Inferior parietal cortex (tissue), 1 donor: ENCODE measurements around the gene MUC4.
"Not testable (repeated sequence)": the region's sequence is repeated elsewhere in the genome, so short reads cannot be mapped to it uniquely, and the experiment has no call there.

ENCODE experiments used
- DNase-seq: peaks from one replicate; pipeline ENCODE4 v3.0.0-alpha.2; 2016; ENCODE audit errors: extremely low spot score

The MUC4 gene

GRCh38 chr3:195813916-195814640 lies 2.3 kb upstream of the MUC4 start:
- no peak for DNase-seq

GRCh38 chr3:195812366-195812765 lies 637 bp upstream of the MUC4 start:
- DNase-seq: no peak

DNA sequence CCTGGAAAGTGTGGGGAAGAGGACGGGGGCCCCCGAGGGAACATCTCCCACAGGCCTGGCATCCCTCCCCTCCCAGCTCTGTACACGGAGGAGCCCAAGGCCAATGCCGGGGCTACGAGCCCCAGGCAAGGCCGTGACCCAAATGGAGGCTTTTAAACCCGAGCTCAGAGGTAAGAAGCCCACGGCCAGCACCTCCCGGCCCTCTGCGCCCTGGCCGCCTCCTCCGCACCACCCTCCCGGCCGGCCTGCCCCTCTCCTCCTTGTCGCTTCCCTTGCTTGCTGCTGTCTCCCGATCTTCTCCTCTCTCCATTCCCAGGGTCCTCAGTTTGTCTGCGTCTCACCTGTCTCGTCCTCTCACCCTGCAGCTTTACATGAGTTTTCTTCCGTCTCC lies 1.3 kb downstream of the MUC4 start:
- no peak for DNase-seq

GRCh38 chr3:195809796-195810454 lies 1.8 kb downstream of the MUC4 start:
- no peak for DNase-seq

DNA sequence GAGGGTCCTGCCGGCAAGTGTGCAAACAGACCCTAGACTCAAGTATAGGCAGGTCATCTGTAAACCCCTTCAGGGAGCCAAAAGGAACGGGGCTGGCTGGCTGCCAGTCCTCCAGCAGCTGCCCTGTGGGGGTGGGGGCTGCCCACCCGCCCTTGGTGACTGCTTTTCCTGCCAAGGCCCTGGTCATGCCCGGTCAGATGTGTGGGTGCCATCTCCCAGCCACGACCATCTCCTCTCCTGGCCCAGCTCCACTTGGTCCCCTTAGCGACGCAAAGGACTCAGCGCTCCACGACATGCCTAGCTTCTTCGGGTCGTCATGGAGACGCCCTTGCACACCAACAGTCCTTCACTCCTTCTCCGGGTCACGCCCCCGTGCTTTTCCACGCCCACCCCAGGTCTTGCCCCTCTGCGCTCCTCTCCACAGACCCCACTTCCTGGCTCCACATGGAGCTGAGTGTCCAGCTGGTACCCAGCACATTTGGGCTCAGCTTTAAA lies 2.4 kb downstream of the MUC4 start:
- DNase-seq: no peak

- no peak for DNase-seq
These were observed 2.9 kb downstream of the MUC4 start for GRCh38 chr3:195808741-195809290.

GRCh38 chr3:195807681-195808121 lies 4.0 kb downstream of the MUC4 start:
- DNase-seq: no peak

DNA sequence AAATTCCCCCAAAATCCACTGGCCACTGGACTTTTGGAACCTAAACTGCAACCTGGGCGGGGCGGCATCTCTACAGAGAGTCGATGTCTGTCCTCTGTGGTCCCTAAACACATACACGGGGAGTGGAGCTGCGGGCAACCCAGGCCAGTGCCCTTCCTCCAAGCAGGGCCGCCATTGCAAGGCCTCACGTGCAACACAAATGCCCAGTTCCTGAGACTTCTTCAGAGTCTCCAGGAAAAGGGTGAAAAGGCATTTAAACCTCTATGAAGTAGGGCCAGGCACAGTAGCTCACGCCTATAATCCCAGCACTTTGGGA lies 4.9 kb downstream of the MUC4 start:
- DNase-seq: no peak

DNA sequence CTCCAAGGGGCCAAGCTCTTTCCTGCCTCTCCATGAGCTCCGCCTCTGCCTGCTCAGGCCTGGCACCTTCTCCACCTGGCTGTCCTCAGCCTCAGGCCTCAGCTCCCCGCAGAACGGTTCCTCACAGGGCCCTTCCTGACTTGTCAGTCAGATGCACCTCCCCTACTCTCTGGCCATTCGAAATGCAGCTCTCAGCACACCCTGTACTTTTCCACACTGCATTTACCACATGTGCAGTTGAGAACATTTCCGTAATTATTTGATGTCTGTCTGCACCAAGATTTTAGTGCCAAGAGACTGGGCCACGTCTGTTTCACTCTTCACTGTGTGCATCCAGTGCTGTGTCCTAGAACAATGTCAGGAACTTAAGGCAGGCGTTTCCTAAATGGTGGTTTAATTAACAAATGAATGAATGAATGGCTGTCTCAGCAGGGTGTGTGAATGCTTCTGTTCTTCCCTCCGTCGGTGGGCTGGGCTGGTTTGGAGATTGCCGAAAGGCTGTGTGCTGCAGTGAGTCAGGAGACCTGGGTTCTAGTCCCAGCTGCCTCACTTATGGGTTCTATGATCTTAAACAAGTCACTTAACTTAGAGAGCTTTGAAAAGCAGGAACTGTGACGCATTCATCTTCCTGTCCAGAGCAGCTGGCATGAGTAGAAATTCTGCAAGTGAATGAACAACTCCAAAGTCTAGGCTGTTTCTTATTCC lies 5.4 kb downstream of the MUC4 start:
- DNase-seq: no peak

DNA sequence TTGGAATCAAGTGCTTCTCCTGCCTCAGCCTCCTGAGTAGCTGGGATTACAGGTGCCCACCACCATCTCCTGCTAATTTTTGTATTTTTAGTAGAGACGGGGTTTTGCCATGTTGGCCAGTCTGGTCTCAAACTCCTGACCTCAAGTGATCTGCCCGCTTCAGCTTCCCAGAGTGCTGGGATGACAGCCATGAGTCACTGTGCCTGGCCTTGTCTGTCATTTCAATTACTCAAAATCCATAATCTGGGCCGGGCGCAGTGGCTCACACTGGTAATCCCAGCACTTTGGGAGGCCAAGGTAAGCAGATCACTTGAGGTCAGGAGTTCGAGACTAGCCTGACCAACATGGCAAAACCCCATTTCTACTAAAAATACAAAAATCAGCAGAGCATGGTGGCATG lies 6.1 kb downstream of the MUC4 start:
- DNase-seq: not testable (repeated sequence)

DNA sequence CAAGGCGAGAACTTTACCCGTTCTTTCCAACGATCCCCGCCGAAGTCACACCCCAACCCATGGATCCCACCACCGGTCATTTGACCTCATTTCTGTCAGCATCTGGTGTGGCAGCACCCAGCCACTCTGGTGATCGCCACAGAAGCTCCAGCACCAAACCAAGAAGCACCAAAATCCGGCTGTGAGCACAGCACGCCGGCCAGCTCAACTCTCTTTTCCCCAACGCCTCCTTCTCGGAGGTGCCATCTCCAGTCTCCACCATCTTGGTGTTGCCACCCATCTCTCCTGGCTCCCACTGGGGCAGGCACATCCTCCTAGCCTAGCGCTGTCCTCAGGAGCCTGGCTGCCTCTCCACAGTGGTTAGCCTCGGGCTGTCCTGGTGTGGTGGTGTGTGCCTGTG lies 6.5 kb downstream of the MUC4 start:
- no peak for DNase-seq

DNA sequence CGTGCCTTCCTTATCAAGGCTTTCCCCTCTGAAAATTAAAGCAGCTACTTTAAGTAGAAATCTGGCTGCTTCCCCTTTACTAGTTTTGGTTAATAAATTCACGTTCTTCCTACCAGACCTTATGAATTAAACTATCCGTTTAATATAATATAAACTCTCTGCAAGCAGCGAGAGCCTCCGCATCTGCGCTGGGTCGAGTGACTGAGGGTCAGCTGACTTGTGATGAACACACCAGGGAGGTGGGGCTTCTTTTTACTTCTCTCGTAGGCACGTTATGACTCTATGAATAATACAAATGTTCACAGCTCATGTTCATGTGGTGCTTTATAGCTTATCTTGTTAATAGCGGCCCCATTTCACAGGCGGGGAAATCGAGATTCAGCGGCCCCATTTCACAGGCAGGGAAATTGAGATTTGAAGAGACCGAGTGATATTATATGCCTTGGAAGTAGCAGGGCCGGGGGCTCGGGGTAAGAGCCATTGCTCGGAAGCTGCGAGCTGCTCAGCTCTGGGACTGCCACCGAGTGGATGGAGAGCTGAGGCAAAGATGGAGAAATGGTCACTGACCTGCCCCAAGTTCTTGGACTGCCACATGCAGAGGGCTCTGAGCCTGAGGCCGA lies 8.3 kb downstream of the MUC4 start:
- DNase-seq: no peak

DNA sequence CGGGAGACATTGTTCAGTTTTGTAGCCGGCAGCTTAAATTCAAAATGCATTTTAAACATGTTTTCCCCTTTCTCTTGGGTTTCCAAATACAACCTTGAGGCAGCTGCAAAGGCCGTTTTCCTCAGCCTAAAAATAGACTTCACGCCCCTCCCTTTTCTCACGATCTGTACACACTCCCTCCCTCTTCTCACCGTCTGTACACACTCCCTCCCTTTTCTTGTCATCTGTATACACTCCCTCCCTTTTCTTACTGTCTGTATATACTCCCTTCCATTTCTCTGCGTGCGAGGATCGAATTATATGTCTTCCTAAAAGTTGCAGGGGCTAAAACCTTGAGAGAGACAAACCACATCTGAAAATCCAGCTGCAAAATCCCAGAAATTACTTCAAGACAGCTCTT lies 8.9 kb downstream of the MUC4 start:
- DNase-seq: no peak

DNA sequence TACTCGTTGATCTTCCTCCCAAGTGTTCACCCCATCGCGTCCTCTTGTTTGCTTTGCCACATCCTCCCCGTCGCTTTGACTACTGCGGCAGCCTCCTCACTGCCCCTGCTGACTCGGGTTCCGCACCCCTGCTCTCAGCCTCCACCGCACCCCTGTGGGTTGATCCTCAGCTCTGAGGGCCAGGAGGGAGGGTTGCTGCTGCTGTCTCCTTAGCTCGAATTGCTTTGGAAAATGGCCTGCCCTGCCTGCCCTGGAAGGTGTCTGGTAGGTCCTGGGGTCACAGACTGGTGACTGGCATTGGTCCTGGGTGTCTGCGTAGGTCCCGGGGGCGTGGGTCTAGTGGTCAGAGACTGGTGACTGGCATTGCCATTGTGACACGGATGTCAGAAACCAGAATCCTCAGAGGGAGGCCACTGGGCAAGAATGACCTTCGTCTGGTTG lies 9.4 kb downstream of the MUC4 start:
- DNase-seq: no peak

DNA sequence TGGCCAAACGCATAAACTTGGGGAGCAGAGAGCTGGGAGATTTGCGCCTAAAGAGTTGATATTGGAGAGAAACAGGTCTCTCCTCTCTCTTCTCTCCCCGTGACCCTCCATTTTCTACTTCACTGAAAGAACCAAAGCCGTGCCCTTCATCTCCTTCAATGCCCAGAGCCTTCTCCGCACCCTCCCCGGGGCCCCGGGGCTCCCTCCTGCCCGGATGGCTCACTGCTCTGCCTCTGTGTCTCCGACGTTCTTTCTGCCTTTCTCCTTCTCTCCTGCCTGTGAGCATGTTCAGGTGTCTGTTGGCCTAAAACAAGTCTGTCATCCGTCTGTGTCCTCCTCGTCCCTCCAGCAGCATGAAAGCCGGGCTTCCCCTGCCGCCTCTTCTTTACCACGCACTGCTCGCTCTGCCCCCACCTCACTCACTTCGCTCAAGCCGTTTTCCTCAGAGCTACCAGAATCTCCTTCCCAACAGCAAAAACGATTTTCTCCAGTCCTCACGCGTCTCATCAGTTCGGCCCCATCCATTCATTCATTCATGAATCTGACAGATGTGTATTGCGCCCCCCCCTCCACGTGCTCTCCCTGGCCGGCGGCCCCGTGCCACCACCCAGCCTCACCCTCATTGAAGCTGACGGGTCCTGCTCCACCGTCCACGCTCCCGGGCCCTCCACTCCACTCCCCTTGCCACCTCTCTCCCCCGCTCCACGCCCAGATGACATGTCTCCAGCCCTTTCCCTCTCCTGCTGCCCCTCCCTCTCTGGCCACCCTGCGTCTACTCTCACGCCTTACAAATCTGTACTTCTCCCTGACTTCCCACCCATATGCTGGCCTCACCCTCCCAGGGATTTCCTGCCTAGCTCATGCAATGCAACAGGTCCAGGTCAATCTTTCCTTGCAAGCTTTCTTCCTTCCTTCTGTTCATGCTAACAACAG lies 10.2 kb downstream of the MUC4 start:
- no peak for DNase-seq

GRCh38 chr3:195800240-195800639 lies 11.5 kb downstream of the MUC4 start:
- DNase-seq: no peak

GRCh38 chr3:195796795-195797194 lies 14.9 kb downstream of the MUC4 start:
- DNase-seq: no peak

DNA sequence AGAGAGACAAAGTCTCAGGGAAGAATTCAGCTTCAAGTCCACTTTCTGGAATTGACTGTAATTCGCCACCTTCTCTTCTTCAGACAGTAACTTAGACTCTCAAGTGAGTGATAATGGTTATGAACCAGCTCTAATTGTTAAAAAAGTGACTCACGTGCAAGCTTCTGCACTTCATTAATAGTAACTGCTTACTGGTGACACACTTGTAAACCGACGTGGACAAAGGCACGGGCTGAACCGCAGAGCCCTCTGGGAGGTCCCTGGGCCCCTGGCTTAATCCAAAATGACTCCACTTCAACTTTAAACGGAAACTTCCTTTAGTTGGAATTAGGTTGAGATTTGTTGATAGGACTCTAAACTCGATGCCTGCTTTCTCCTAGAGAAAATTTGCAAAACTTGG lies 17.0 kb downstream of the MUC4 start:
- no peak for DNase-seq

- DNase-seq: not testable (repeated sequence)
These were observed 19.1 kb downstream of the MUC4 start for GRCh38 chr3:195792621-195793020.

GRCh38 chr3:195790901-195791300 lies 20.8 kb downstream of the MUC4 start:
- no peak for DNase-seq
